WERI-Rb-1 (cell line): ENCODE data around the gene GUCA2B.

ENCODE experiments used
- DNase-seq: peaks from one replicate; pipeline ENCODE4 v3.0.0-alpha.2; 2020
- H3K27ac ChIP-seq: fragments of 250-450 bp; sonication (Bioruptor Pico); 2 replicates; pipeline ENCODE4 v1.5.1; 2020; ENCODE audit warnings: mild to moderate bottlenecking, moderate library complexity
- H3K27me3 ChIP-seq: fragments of 250-450 bp; sonication (Bioruptor Pico); 2 replicates; pipeline ENCODE4 v1.5.1; 2021; ENCODE audit warnings: mild to moderate bottlenecking, low read depth, moderate library complexity; ENCODE audit not compliant: insufficient read depth, severe bottlenecking
- H3K36me3 ChIP-seq: fragments of 250-450 bp; sonication (Bioruptor Pico); 2 replicates; pipeline ENCODE4 v1.5.1; 2020; ENCODE audit warnings: mild to moderate bottlenecking, moderate library complexity
- H3K4me3 ChIP-seq: 2 replicates; pipeline ENCODE4 v1.5.1; 2011; ENCODE audit warnings: low read depth, mild to moderate bottlenecking, control low read depth, low read length
- H3K9me3 ChIP-seq: fragments of 250-450 bp; sonication (Bioruptor Pico); 2 replicates; pipeline ENCODE4 v1.5.1; 2021; ENCODE audit warnings: mild to moderate bottlenecking, moderate library complexity; ENCODE audit not compliant: severe bottlenecking
- TF ChIP-seq, protein P1 (sequence below): IDR thresholded peaks from 2 replicates; pipeline ENCODE4 v1.5.1; 2011; ENCODE audit warnings: low read depth, mild to moderate bottlenecking, control low read depth, inconsistent platforms, low read length

GUCA2B gene

GRCh38 chr1:42175314-42176054 is 22.3 kb downstream of the GUCA2B start:
- Histone ChIP-seq H3K27me3 (no peaks in the 10 kb centered on the region), H3K9me3 (no peaks in the 10 kb centered on the region), H3K4me3 (no peak overlapping the region), H3K36me3 (peaks cover 7% of the 10 kb centered on the region; the same call in 1 of the 2 replicates), H3K27ac (no peak overlapping the region)
- TF ChIP-seq, protein P1, sequence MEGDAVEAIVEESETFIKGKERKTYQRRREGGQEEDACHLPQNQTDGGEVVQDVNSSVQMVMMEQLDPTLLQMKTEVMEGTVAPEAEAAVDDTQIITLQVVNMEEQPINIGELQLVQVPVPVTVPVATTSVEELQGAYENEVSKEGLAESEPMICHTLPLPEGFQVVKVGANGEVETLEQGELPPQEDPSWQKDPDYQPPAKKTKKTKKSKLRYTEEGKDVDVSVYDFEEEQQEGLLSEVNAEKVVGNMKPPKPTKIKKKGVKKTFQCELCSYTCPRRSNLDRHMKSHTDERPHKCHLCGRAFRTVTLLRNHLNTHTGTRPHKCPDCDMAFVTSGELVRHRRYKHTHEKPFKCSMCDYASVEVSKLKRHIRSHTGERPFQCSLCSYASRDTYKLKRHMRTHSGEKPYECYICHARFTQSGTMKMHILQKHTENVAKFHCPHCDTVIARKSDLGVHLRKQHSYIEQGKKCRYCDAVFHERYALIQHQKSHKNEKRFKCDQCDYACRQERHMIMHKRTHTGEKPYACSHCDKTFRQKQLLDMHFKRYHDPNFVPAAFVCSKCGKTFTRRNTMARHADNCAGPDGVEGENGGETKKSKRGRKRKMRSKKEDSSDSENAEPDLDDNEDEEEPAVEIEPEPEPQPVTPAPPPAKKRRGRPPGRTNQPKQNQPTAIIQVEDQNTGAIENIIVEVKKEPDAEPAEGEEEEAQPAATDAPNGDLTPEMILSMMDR, result no peak
- no peak for DNase-seq

- Histone ChIP-seq H3K36me3 (peaks cover 16% of the 10 kb centered on the region; the same call in 1 of the 2 replicates), H3K27ac (no peak overlapping the region), H3K4me3 (no peak overlapping the region), H3K9me3 (no peaks in the 10 kb centered on the region), H3K27me3 (no peaks in the 10 kb centered on the region)
- TF ChIP-seq, protein P1, result peak; percentile 78
- DNase-seq, result peak; percentile 57
These were observed 23.8 kb downstream of the GUCA2B start for GRCh38 chr1:42176902-42177519.

DNA sequence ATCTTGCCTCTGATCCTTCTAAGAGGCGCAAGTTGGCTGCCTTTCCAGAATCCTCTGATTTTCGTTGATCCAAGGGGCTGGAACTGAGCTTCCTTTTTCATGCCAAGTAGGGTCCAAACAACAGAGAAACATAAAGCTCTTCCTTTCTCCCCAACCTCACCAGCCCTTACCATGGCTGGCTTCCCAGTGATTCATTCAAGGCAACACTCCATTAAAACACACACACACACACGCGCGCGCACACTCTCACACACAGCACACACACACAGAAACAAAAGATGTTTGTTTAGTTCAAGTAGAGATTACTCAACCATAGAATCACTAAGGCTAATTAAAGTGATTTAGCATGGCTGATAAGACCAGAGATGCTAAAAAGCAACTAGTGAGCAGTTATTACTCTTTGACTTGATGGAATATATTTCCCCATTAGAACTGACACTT is 24.4 kb downstream of the GUCA2B start:
- H3K36me3 ChIP-seq, result peaks cover 20% of the 10 kb centered on the region; the same call in 1 of the 2 replicates
- no peak overlapping the region for H3K27ac ChIP-seq
- TF ChIP-seq, protein P1, result no peak
- no peaks in the 10 kb centered on the region for H3K9me3 ChIP-seq
- H3K4me3 ChIP-seq, result no peak overlapping the region
- DNase-seq, result no peak
- H3K27me3 ChIP-seq, result no peaks in the 10 kb centered on the region

DNA sequence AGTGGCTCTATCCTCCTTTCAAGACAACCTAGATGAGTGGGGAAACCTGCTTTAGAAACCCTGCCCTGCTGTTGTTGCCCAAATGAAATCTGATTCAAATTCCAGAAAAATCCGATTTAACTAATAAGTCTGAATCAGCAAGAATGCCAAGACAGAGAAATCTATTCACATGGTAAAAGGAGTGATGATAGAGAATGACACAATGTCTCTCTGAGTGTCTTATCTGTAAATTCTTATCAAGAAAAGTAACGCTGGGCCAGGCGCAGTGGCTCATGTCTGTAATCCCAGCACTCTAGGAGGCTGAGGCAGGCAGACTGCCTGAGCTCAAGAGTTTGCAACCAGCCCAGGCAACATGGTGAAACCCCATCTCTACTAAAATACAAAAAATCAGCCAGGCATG is 25.0 kb downstream of the GUCA2B start:
- no peak for DNase-seq
- H3K27me3 ChIP-seq, result no peaks in the 10 kb centered on the region
- no peaks in the 10 kb centered on the region for H3K9me3 ChIP-seq
- TF ChIP-seq, protein P1, result no peak
- H3K36me3 ChIP-seq, result peaks cover 24% of the 10 kb centered on the region; the same call in 1 of the 2 replicates
- no peak overlapping the region for H3K4me3 ChIP-seq
- H3K27ac ChIP-seq, result no peak overlapping the region

- Histone ChIP-seq H3K9me3 (no peaks in the 10 kb centered on the region), H3K36me3 (peaks cover 30% of the 10 kb centered on the region), H3K4me3 (no peak overlapping the region), H3K27me3 (no peaks in the 10 kb centered on the region), H3K27ac (no peak overlapping the region)
- DNase-seq, result no peak
- TF ChIP-seq, protein P1, result no peak
These were observed 26.1 kb downstream of the GUCA2B start for GRCh38 chr1:42179275-42179674.
